Endothelial cell of umbilical vein (primary cell): ENCODE data around the gene CNDP1. TPM values are rescaled to one million over a fixed set of nuclear protein-coding genes. Genes with fewer than 3 reads are reported as not detected.

Source experiments
- BruUV-seq: library from RNA; stranded (reverse); fragments of 400-500 nt; replicated peaks from 2 replicates; lab custom pipeline; 2021; lab: Mats Ljungman, UMichigan
- CTCF ChIA-PET: fragments of 300-600, 350-600 bp; sonication (Branson Sonifier 250); formaldehyde crosslinking; loops from one replicate; lab custom pipeline; 2021; ENCODE audit warnings: antibody characterized with exemption, inconsistent platforms; lab: Charles Lee
- POLR2A ChIA-PET: fragments of 300-600, 350-600 bp; sonication (Branson Sonifier 250); formaldehyde crosslinking; loops from one replicate; lab custom pipeline; 2021; ENCODE audit warnings: antibody characterized with exemption, inconsistent platforms; lab: Charles Lee
- DNase-seq: peaks from one replicate; pipeline ENCODE4 v3.0.0-alpha.2; 2011; ENCODE audit warnings: low read depth, low spot score
- FAIRE-seq: peaks from 2 replicates; lab custom pipeline; 2011; peaks lifted over from hg19 to GRCh38; lab: Jason Lieb, UNC
- H2AFZ ChIP-seq: 2 replicates; pipeline ENCODE4 v1.6.0; 2012; ENCODE audit warnings: low read depth, low read length, control low read depth, inconsistent platforms
- H3K27ac ChIP-seq: 2 replicates; pipeline ENCODE4 v1.5.1; 2011; ENCODE audit warnings: low read depth, mild to moderate bottlenecking, control low read depth, low read length, moderate library complexity; ENCODE audit not compliant: insufficient read depth
- H3K27me3 ChIP-seq, 2 experiments: 2 replicates each; pipeline versions ENCODE4 v1.6.0 to v1.6.1; 2011; ENCODE audit warnings: low read length in 2 of 2, mixed read lengths in 1 of 2; ENCODE audit not compliant: control insufficient read depth in 2 of 2, insufficient read depth in 2 of 2
- H3K36me3 ChIP-seq, 2 experiments: 2 replicates in 1 of 2; 3 replicates in 1 of 2; pipeline ENCODE4 v1.5.1; 2011; ENCODE audit warnings: low read length in 2 of 2, mild to moderate bottlenecking in 1 of 2, moderate library complexity in 1 of 2; ENCODE audit not compliant: control insufficient read depth in 2 of 2, insufficient read depth in 2 of 2; ENCODE audit errors: extremely low read depth in 1 of 2
- H3K4me1 ChIP-seq: 3 replicates; pipeline ENCODE4 v1.5.1; 2011; ENCODE audit warnings: mild to moderate bottlenecking, low read length; ENCODE audit not compliant: control insufficient read depth, insufficient read depth; ENCODE audit errors: extremely low read depth
- H3K4me2 ChIP-seq: 2 replicates; pipeline ENCODE4 v1.6.1; 2011; ENCODE audit warnings: low read length, control low read depth, mixed read lengths; ENCODE audit not compliant: insufficient read depth
- H3K4me3 ChIP-seq, 3 experiments: fragments of 200-600 bp in 1 of 3; sonication (generic), shearing (Covaris generic) in 1 of 3; replicated peaks in 1 of 3; 2 replicates each; pipeline ENCODE4 v1.5.1; 2011 to 2016; ENCODE audit warnings: control low read depth in 3 of 3, low read length in 3 of 3, mild to moderate bottlenecking in 2 of 3, inconsistent platforms in 1 of 3, low read depth in 1 of 3, moderate library complexity in 1 of 3; ENCODE audit not compliant: insufficient read depth in 1 of 3
- H3K79me2 ChIP-seq: 2 replicates; pipeline ENCODE4 v1.6.0; 2012; ENCODE audit warnings: low read length, inconsistent platforms; ENCODE audit not compliant: control insufficient read depth, insufficient read depth
- H3K9ac ChIP-seq: replicated peaks from 2 replicates; pipeline ENCODE3; 2011; ENCODE audit warnings: low read length, control low read depth; ENCODE audit not compliant: insufficient read depth; ENCODE audit errors: extremely low read depth
- H3K9me1 ChIP-seq: replicated peaks from 3 replicates; pipeline ENCODE4 v1.6.0; 2011; ENCODE audit warnings: mild to moderate bottlenecking, low read length; ENCODE audit not compliant: control insufficient read depth, insufficient read depth; ENCODE audit errors: extremely low read depth
- H3K9me3 ChIP-seq: replicated peaks from 2 replicates; pipeline ENCODE4 v1.5.1; 2012; ENCODE audit warnings: low read length, inconsistent platforms; ENCODE audit not compliant: control insufficient read depth, insufficient read depth
- H4K20me1 ChIP-seq: replicated peaks from 2 replicates; pipeline ENCODE3; 2011; ENCODE audit warnings: mild to moderate bottlenecking, low read length; ENCODE audit not compliant: control insufficient read depth, insufficient read depth; ENCODE audit errors: extremely low read depth
- EZH2 ChIP-seq: IDR thresholded peaks from 2 replicates; pipeline ENCODE4 v1.6.1; 2012; ENCODE audit warnings: borderline replicate concordance, low read depth, mild to moderate bottlenecking, moderate library complexity, low read length, inconsistent platforms; ENCODE audit not compliant: severe bottlenecking
- FOS ChIP-seq: IDR thresholded peaks from 2 replicates; pipeline ENCODE4 v1.6.1; 2011; ENCODE audit warnings: mild to moderate bottlenecking, low read length, moderate library complexity, borderline replicate concordance; ENCODE audit not compliant: insufficient read depth
- GATA2 ChIP-seq: IDR thresholded peaks from 2 replicates; pipeline ENCODE4 v1.7.0; 2011; ENCODE audit warnings: low read depth, mild to moderate bottlenecking, moderate library complexity, mixed read lengths, low read length; ENCODE audit not compliant: insufficient read length, insufficient read depth
- JUN ChIP-seq: IDR thresholded peaks from 2 replicates; pipeline ENCODE4 v1.6.1; 2011; ENCODE audit warnings: borderline replicate concordance, low read depth; ENCODE audit not compliant: insufficient read length, insufficient read depth
- MYC ChIP-seq: IDR thresholded peaks from one replicate; pipeline ENCODE4 v1.6.1; 2011; ENCODE audit warnings: mild to moderate bottlenecking, low read depth, low read length
- POLR2A ChIP-seq: IDR thresholded peaks from 2 replicates; pipeline ENCODE4 v1.6.1; 2012; ENCODE audit warnings: low read depth, mild to moderate bottlenecking, control low read depth, low read length
- POLR2AphosphoS5 ChIP-seq: IDR thresholded peaks from 2 replicates; pipeline ENCODE4 v1.6.1; 2012; ENCODE audit warnings: low read depth, mild to moderate bottlenecking, control low read depth, low read length, moderate library complexity; ENCODE audit not compliant: insufficient read depth
- dilution Hi-C: fragments of 300-500 bp; cut with MboI; formaldehyde crosslinking; loops from one replicate; pipeline ENCODE4 v1.15.0; 2019; ENCODE audit warnings: low sequenced_read_pairs; ENCODE audit not compliant: extremely low pct_ligation_motif_present
- intact Hi-C: fragments of 100-400 bp; cut with micrococcal nuclease; formaldehyde crosslinking; loops from one replicate; pipeline ENCODE4 v1.10.0; 2022
- polyA plus RNA-seq, 4 experiments: library from polyadenylated mRNA; depleted of rRNA in 3 of 4; stranded (reverse) in 3 of 4; unstranded in 1 of 4; fragments of >200 nt; gene quantifications; 2 replicates each; pipeline versions ENCODE4 v1.2.1 to v1.2.3, GENCODE V29; 2011 to 2012; ENCODE audit warnings: missing spikeins in 1 of 4
- total RNA-seq: library from RNA; stranded (reverse); gene quantifications from 2 replicates; pipeline ENCODE4 v1.2.3, GENCODE V29; 2021
- TF ChIP-seq, protein P1 (sequence below), 2 donors: IDR thresholded peaks; 1 replicate in 1 of 2; 2 replicates in 1 of 2; pipeline ENCODE4 v1.5.1; 2011; ENCODE audit warnings: low read length in 2 of 2, mild to moderate bottlenecking in 2 of 2, moderate library complexity in 2 of 2, control low read depth in 1 of 2, inconsistent platforms in 1 of 2, low read depth in 1 of 2; ENCODE audit not compliant: insufficient read depth in 1 of 2; ENCODE audit errors: extremely low read depth in 1 of 2
- TF ChIP-seq, protein P2 (sequence below): IDR thresholded peaks from 2 replicates; pipeline ENCODE4 v1.6.1; 2011; ENCODE audit not compliant: insufficient read depth, insufficient read length

CNDP1 gene
- total and polyA plus RNA-seq, 2 donors (not counting 3 experiments of a cell fraction or from before 2014, with no cell fraction given), result not detected

DNA sequence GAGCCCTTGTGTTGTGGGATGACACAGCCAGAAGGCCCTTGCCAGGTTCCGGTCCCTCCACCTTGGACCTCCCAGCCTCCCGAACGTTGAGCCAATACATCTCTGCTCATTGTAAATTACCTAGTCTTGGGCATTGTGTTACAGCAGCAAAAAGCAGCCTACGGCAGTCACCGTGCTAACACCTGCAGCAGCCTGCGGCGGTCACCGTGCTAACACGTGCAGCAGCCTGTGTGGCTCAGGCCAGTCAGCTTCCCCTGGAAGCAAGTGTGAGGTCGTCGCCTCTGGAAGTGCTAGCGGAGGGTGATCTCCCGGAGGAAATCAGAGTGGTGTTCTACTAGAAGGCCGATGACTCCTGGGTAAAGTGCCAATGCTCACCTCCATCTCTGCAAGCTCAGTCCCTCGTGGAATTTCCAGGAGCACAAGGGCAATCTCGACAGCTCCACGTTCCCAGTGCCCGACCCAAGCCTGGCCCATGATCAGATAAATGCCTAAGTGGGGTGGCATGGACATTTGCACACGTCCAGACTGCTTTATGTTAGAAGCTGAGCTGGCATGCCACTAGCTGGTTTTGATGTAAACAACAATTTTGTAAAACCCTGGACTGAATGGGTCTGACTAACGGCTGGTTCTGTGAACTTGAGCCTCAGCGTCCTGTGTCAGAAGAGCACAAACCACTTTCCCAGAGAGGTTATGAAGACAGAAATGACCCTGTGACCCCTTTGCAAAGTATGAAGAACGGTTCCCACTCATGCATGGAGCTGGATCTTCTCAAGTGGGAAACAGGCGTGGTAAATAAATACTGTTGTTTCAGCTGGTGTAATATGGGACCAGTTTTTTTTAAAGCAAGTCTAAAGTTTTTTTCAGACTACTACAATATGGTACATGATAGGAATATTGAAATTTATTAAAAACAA, 11.4 kb upstream of the CNDP1 start:
- CTCF ChIA-PET, result no interaction called here

More for the DNA sequence above, 11.4 kb upstream of the CNDP1 start:
- Histone ChIP-seq H3K9ac (no peak overlapping the region), H4K20me1 (no peaks in the 10 kb centered on the region), H3K4me3 (no peak overlapping the region), H3K4me1 (no peaks in the 10 kb centered on the region), H3K9me1 (no peaks in the 10 kb centered on the region), H3K27me3 (peaks cover 0 to 6% of the 10 kb centered on the region in 2 experiments), H3K79me2 (no peaks in the 10 kb centered on the region), H3K27ac (no peak overlapping the region), H3K9me3 (no peaks in the 10 kb centered on the region), H3K36me3 (peaks cover 0 to 14% of the 10 kb centered on the region in 2 experiments), H3K4me2 (no peak overlapping the region), H2AFZ (no peak overlapping the region)
- intact Hi-C loops (no loop called here), dilution Hi-C loops (no loop called here)
- TF ChIP-seq JUN (no peak), POLR2A (no peak), POLR2AphosphoS5 (no peak), FOS (no peak), GATA2 (no peak), EZH2 (no peak), MYC (no peak)
- TF ChIP-seq, protein P1, sequence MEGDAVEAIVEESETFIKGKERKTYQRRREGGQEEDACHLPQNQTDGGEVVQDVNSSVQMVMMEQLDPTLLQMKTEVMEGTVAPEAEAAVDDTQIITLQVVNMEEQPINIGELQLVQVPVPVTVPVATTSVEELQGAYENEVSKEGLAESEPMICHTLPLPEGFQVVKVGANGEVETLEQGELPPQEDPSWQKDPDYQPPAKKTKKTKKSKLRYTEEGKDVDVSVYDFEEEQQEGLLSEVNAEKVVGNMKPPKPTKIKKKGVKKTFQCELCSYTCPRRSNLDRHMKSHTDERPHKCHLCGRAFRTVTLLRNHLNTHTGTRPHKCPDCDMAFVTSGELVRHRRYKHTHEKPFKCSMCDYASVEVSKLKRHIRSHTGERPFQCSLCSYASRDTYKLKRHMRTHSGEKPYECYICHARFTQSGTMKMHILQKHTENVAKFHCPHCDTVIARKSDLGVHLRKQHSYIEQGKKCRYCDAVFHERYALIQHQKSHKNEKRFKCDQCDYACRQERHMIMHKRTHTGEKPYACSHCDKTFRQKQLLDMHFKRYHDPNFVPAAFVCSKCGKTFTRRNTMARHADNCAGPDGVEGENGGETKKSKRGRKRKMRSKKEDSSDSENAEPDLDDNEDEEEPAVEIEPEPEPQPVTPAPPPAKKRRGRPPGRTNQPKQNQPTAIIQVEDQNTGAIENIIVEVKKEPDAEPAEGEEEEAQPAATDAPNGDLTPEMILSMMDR (IDR thresholded peaks at IDR 0.05; ENCODE audit: extremely low read depth in 1 of 2, insufficient read depth in 1 of 2, low read depth in 1 of 2, low read length in 2 of 2), result no peak
- TF ChIP-seq, protein P2, sequence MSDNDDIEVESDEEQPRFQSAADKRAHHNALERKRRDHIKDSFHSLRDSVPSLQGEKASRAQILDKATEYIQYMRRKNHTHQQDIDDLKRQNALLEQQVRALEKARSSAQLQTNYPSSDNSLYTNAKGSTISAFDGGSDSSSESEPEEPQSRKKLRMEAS, result no peak
- FAIRE-seq, result no peak
- no TSS peak for BruUV-seq
- DNase-seq, result no peak
- POLR2A ChIA-PET, result no interaction called here
